GM12873 (cell line): ENCODE results near the gene EYS.

Source experiments
- CTCF ChIP-seq: IDR thresholded peaks from 2 replicates; pipeline ENCODE4 v1.5.1; 2012; ENCODE audit warnings: low read depth, mild to moderate bottlenecking, moderate library complexity, low read length, control low read depth; ENCODE audit not compliant: insufficient read depth; ENCODE audit errors: missing control alignments

EYS gene

GRCh38 chr6:64415926-64416325, 1291.1 kb downstream of the EYS start:
- no peak for TF ChIP-seq CTCF

- TF ChIP-seq CTCF, result no peak
Measured at GRCh38 chr6:64411226-64411625, 1295.8 kb downstream of the EYS start.

- no peak for TF ChIP-seq CTCF
Measured at GRCh38 chr6:64409948-64410347, 1297.1 kb downstream of the EYS start.

GRCh38 chr6:64404396-64404795, 1302.6 kb downstream of the EYS start:
- no peak for TF ChIP-seq CTCF

- no peak for TF ChIP-seq CTCF
Measured at GRCh38 chr6:64383277-64383676, 1323.7 kb downstream of the EYS start.

- TF ChIP-seq CTCF, result no peak
Measured at GRCh38 chr6:64376394-64376793, 1330.6 kb downstream of the EYS start.

- TF ChIP-seq CTCF, result no peak
Measured at GRCh38 chr6:64357430-64357829, 1349.6 kb downstream of the EYS start.

- no peak for TF ChIP-seq CTCF
Measured at GRCh38 chr6:64347411-64347810, 1359.6 kb downstream of the EYS start.
